Measurements from ENCODE around the gene RNASE12.
"Not testable (repeated sequence)": the region's sequence is repeated elsewhere in the genome, so short reads cannot be mapped to it uniquely, and the experiment has no call there.

The RNASE12 gene

GRCh38 chr14:20578784-20579502, 12.2 kb downstream of the RNASE12 start:
- no peak for TF ChIP-seq CTCF (IDR thresholded peaks at IDR 0.05; ENCODE audit: control insufficient read depth, extremely low read depth, insufficient read depth)
- no peak for DNase-seq (ENCODE audit: low read depth)
- H3K4me3 ChIP-seq (ENCODE audit: low read depth, low read length), result no peak overlapping the region

DNA sequence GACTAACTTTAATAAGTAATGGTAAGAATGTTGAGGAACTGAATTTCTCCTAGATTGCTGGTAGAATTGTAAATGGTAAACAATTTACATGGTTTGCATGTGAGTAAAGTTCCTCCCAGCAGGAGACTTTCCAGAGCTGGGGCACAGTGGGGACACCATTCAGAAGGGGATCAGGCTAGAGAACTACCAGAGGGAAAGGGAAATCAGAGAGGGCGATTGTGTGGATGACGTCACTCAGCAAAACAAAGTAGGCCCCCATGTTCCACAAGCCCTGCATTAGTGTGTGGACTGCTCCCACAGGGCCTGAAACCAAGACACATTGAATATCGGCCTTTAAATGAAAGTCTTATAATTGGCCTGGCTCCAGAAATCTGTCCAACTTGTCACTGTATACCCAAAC, 12.9 kb downstream of the RNASE12 start:
- no peak for DNase-seq (ENCODE audit: low read depth)
- no peak overlapping the region for H3K4me3 ChIP-seq (ENCODE audit: low read depth, low read length)
- TF ChIP-seq CTCF (IDR thresholded peaks at IDR 0.05; ENCODE audit: control insufficient read depth, extremely low read depth, insufficient read depth), result no peak

DNA sequence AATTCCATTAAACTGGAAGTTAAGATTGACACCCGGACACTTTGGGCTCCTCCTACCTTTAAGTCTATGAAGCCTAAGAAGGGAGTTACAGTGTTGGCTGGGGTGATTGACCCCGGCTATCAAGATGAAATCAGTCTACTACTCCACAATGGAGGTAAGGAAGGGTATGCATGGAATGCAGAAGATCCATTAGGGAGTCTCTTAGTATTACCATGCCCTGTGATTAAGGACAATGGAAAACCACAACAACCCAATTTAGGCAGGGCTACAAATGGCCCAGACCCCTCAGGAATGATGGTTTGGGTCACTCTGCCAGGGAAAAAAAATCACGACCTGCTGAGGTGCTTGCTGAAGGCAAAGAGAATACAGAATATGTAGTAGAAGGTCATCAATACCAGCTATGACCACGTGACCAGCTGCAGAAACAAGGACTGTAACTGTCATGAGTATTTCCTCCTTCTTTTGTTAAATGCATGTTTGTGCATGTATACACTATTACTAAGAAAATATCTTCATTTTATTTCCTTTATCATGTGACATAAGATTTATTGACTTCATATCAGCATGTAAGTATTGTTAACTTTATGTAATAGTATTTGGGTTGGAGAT, 18.7 kb downstream of the RNASE12 start:
- H3K4me3 ChIP-seq (ENCODE audit: low read depth, low read length); DNase-seq (ENCODE audit: low read depth): not testable (repeated sequence)

- not testable (repeated sequence) for H3K4me3 ChIP-seq (ENCODE audit: low read depth, low read length); DNase-seq (ENCODE audit: low read depth)
Observed at GRCh38 chr14:20570720-20571119, 20.5 kb downstream of the RNASE12 start.

- not testable (repeated sequence) for DNase-seq (ENCODE audit: low read depth); H3K4me3 ChIP-seq (ENCODE audit: low read depth, low read length)
Observed at GRCh38 chr14:20569865-20570264, 21.3 kb downstream of the RNASE12 start.

GRCh38 chr14:20569066-20569465, 22.1 kb downstream of the RNASE12 start:
- no peak overlapping the region for H3K4me3 ChIP-seq (ENCODE audit: low read depth, low read length)
- TF ChIP-seq CTCF (IDR thresholded peaks at IDR 0.05; ENCODE audit: control insufficient read depth, extremely low read depth, insufficient read depth), result no peak
- no peak for DNase-seq (ENCODE audit: low read depth)

DNA sequence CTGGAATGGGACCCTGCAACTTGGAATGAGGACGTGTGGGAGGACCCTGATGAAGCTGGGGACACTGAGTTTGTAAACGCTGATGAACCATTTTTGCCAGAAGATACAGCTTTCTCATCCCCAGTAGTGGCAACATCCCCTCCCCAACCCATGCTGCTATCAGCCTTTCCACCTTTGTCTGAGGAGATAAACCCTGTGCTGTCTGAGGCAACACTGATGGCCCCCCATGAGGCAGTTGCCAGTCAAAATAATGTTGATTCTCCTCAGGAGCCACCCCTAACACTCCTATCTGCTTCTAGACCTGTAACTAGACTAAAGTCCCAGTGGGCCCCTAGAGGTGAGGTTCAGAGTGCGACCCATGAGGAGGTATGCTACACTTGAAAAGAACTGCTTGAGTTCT, 22.8 kb downstream of the RNASE12 start:
- no peak for TF ChIP-seq CTCF (IDR thresholded peaks at IDR 0.05; ENCODE audit: control insufficient read depth, extremely low read depth, insufficient read depth)
- H3K4me3 ChIP-seq (ENCODE audit: low read depth, low read length), result no peak overlapping the region
- DNase-seq (ENCODE audit: low read depth), result no peak

GRCh38 chr14:20567199-20567598, 24.0 kb downstream of the RNASE12 start:
- DNase-seq (ENCODE audit: low read depth); H3K4me3 ChIP-seq (ENCODE audit: low read depth, low read length): not testable (repeated sequence)

GRCh38 chr14:20564501-20564997, 26.6 kb downstream of the RNASE12 start:
- TF ChIP-seq CTCF (IDR thresholded peaks at IDR 0.05; ENCODE audit: control insufficient read depth, extremely low read depth, insufficient read depth), result no peak
- no peak overlapping the region for H3K4me3 ChIP-seq (ENCODE audit: low read depth, low read length)
- DNase-seq (ENCODE audit: low read depth), result no peak

All from LNCaP clone FGC (cell line).